ENCODE results near the gene NEUROD1.
"Not testable (repeated sequence)": the region's sequence is repeated elsewhere in the genome, so short reads cannot be mapped to it uniquely, and the experiment has no call there.

NEUROD1 gene
- long read RNA-seq, donor 1 = 0 reads
- long read RNA-seq, donor 2 = 0 reads
- long read RNA-seq, donor 3 = 0 reads
- long read RNA-seq, donor 4 = 0 reads
- long read RNA-seq, donor 5 = 0 reads
- long read RNA-seq, donor 6 = 0 reads
- long read RNA-seq, donor 7 = 0 reads
- long read RNA-seq, donor 8 = 0 reads

DNA sequence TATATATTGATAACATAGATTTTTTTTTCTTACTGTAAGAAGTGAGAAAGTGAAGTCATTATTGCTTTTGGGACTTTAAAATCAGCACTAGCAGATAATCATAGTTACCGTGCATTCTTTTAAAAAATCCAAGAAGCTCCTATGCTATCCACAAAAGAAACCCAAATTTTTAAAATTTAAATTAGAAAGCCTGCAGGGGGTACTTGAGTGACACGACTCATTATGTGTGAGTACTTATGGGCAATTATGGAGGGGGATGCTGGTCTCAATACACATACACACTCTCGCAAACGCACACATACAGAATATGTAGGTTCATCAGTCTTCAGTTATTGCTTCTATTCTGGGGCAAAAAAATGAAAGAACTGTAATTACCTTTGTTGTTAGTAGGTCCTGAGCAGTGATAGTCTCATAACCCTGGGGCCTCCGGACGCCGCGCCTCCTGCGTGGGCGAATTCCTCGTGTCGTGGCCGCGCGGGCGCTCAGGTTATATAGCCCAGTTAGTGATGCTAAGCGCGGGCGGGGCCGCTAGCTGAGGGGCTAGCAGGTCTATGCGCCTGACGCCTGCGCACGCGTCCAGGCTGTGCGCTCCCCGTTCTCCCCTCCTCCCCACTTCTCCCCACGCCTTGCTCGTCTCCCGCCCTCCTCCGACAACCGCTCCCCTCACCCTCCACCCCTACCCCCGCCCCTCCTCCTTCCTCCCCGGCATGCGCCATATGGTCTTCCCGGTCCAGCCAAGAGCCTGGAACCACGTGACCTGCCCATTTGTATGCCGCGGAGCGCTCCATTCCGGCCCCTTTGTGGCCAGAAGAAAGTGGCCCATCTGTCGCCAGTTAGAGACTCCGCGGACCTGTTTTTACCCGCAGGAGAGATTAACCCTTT lies at the start of gene NEUROD1:
Gene NEUROD1 (minus strand): TSS at position 463 of the 882 bp plus-strand sequence. CDS start 1,657 bp downstream, outside the sequence.
- DNase-seq = peak; percentile 15

GRCh38 chr2:181725476-181725875 lies 45.2 kb upstream of the NEUROD1 start:
- DNase-seq = no peak

GRCh38 chr2:181724662-181725061 lies 44.3 kb upstream of the NEUROD1 start:
- no peak for DNase-seq

DNA sequence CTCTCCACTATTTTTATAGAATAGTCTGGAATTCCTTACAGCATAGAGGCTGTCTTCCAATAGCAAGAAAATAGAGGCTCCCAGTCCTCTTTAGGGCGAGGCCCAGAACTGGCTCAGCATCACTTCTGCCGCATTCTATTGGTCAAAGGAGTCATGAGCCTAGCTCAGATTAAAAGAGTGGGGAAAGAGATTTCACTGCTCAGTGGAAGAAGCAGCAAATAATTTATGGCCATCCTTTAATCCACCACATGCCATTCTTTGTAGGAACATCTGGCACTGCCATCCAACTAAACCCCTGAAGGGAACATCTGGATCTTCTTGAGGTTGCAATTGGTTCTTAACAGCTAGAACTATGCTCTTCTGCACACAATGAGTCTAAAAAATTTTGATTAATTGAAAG lies 43.4 kb upstream of the NEUROD1 start:
- no peak for DNase-seq

DNA sequence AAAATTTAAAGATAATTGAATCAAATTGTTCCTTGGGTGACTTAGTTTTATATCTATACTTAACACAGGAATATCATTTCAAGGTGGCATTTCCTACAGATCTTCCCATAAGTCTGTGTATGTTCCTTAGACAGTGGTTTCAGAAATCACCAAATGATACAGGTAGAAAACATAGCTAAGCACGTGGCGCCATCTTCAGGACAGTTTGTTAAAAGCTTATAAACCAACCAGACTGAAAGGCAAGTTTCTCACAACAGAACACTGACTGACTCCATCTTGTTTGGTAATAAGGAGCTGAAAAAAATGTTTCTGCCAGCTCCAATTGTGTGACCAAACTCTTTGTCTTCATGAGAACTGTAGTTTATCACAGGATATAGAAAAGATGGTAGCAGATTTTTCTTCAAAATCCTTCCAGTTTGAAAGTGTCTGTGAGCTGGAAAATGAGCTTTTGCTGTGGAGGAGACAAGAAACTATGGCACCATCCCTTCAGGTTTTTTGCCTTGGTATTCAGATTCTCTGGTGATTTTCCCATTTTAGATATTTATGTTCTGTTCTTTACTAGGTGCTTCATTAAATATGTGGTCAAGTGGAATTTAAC lies 34.8 kb upstream of the NEUROD1 start:
- peak; percentile 42 for DNase-seq

DNA sequence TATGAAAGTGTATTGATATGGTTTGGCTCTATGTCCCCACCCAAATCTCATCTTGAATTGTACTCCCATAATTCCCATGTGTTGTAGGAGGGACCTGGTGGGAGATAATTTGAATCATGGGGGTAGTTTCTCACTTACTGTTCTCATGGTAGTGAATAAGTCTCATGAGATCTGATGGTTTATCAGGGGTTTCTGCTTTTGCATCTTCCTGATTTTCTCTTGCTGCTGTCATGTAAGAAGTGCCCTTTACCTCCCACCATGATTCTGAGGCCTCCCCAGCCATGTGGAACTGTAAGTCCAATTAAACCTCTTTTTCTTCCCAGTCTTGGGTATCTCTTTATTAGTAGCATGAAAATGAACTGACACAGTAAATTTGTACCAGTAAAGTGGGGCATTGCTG lies 30.7 kb upstream of the NEUROD1 start:
- not testable (repeated sequence) for DNase-seq

GRCh38 chr2:181702519-181702918 lies 22.2 kb upstream of the NEUROD1 start:
- not testable (repeated sequence) for DNase-seq

GRCh38 chr2:181698223-181698622 lies 17.9 kb upstream of the NEUROD1 start:
- no peak for DNase-seq

GRCh38 chr2:181697571-181697970 lies 17.3 kb upstream of the NEUROD1 start:
- DNase-seq = no peak

- no peak for DNase-seq
Observed at GRCh38 chr2:181697126-181697525, 16.8 kb upstream of the NEUROD1 start.

- no peak for DNase-seq
Observed at GRCh38 chr2:181694271-181694670, 14.0 kb upstream of the NEUROD1 start.

GRCh38 chr2:181690860-181691259 lies 10.5 kb upstream of the NEUROD1 start:
- DNase-seq = no peak

- DNase-seq = no peak
Observed at GRCh38 chr2:181686576-181687185, 6.4 kb upstream of the NEUROD1 start.

DNA sequence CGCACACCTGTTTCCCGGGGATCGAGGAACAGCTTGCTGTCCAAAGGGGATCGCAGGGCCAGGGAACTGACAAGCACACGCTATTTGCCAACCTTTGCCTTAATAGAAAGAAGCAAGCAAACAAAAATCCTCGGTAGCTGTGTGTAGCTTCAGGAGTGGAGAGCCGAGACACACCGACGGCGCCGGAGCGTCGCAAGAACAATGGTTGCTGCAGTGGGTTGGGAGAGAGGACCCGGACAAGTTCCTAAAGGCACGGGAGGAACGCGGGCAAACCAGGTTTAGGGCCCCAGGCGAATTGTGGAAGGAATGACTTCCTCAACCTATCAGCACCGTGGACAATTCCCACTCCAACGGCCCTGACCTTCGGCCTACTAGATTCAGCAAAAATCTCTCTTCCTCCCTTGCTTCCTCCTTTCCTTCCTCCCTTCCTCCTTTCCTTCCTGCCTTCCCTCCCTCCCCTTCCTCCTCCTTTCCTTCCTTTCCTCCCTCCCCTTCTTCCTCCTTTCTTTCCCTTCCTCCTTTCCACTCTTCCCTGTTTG lies 4.9 kb upstream of the NEUROD1 start:
- peak; percentile 40 for DNase-seq

DNA sequence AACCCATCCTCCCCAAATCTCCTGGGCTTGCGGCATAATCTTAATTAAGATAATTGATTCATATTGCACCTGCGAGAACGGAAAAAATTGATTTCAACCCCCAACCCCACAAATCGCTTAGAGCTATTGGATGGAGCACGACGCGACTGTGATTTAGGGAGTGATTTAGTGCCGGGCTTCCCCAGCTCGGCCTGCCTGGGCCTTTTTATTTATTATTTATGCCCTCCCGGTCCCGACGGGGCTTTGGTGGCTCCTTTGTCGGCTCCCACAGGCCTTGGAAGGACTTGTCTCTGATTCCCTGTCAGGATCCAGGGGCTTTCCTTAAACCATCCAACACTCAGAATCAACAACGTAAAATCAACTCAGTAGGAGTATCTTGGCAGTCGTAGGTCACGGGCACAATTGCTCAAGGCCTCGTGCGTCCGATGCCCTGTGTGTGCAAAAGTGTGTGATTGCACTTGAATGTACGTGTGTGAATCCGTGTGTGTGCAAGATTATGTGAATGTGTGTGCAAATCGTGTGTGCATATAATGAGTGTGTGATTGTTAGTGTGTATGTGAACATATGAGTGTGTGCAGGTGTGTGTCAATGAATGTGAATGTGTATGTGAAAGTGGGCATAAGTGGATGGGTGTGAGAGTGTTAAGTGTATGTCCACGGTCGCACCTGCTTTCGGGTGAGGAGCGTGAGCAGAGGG lies 4.3 kb upstream of the NEUROD1 start:
- DNase-seq = peak; percentile 8

GRCh38 chr2:181683518-181684453 lies 3.5 kb upstream of the NEUROD1 start:
- peak; percentile 30 for DNase-seq

DNA sequence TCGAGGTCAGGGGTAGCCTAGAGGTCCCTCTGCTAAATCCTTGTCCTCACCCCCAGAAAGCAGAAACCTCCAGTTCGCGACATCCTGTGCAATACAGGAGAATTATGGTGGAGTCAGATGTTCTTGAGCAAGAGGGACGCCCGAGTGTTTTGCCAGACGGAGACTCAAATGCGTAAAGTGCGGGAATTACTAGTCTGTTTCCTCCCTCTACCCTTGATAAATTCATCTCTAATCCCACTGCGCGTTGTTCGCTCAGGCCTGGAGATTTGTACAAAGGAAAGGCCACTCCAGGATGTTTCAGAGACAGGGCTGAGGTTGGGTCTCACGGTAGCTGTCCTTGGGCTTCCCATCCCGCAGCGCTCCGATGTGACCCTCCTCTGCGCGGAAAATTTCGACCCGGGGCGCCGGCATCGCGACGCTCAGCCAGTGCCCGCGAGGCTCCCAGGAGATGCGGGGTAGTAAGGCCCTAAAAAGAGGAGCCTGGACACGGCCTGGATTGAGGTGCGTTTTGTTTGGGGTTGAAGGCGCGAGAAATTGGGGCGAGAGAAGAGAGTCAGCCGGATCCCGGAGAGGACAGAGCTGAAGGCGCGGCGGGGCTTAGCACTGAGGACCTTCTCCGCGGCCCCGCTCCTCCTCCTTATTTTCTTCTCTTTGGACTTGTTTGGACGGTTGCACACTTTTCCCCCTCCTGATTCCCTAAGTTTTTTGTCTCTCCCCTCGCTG lies 2.6 kb upstream of the NEUROD1 start:
- peak; percentile 54 for DNase-seq

DNA sequence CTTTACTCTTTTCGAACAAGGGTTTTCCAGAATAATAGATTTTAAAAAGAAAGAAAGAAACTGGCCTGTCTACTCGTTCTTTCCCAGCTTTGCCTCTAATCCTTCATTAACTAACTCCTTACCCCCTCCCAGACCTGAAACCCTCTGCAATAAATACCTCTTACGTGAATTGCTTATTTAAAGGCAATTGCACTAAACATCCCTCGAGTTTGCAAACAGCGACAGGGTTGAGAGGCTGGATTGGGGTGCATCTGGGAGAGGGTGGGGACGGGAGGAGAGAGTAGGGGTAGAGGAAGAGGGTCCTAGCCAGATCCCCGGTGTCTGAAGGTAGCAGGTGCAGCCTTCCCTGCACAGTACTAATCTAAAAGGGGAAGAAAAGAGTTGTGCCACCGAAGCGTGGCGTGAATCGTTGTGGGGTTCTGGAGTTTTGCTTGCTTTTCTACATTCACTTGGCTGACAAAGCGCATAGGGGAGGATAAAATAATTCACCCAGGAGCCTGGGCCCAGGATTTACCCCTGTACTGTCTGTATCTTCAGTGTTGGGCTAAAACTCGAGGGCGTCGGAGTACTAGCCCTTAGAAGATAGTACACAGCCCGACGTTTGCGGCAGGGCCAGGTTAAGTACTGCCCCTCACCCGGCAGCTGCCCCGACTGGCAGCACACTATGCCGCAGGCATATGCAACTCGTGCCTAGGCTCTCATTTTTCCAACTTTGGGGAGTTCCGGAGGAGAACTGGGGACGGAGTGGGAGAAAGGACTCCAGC lies 1.9 kb upstream of the NEUROD1 start:
- DNase-seq = no peak

Measured in right kidney (tissue), 9 donors.